Kidney epithelial cell (primary cell): Measurements from ENCODE around the gene TMEM260. TPM values are rescaled to one million over a fixed set of nuclear protein-coding genes. Genes with fewer than 3 reads are reported as not detected.
A peak's percentile ranks its signal among the peaks of the same experiment; 100 is the strongest.

Source experiments
- DNase-seq: peaks from one replicate; pipeline ENCODE4 v3.0.0-alpha.2; 2010; ENCODE audit warnings: low read depth
- H3K27me3 ChIP-seq: 2 replicates; pipeline ENCODE4 v1.6.0; 2011; ENCODE audit warnings: low read length; ENCODE audit not compliant: control insufficient read depth, insufficient read depth
- H3K36me3 ChIP-seq: 2 replicates; pipeline ENCODE4 v1.5.1; 2011; ENCODE audit warnings: low read length; ENCODE audit not compliant: control insufficient read depth, insufficient read depth
- H3K4me3 ChIP-seq: 2 replicates; pipeline ENCODE4 v1.5.1; 2011; ENCODE audit warnings: low read depth, mild to moderate bottlenecking, control low read depth, low read length
- total RNA-seq: library from RNA; depleted of rRNA; stranded (reverse); fragments of >200 nt; gene quantifications from 2 replicates; pipeline ENCODE4 v1.2.3, GENCODE V29; 2015
- TF ChIP-seq, protein P1 (sequence below): IDR thresholded peaks from 2 replicates; pipeline ENCODE4 v1.5.1; 2011; ENCODE audit warnings: mild to moderate bottlenecking, moderate library complexity, low read length, control low read depth, inconsistent platforms; ENCODE audit not compliant: insufficient read depth, poor library complexity, severe bottlenecking

TMEM260 gene
- total RNA-seq, 1 donor from 2014 or later, result 16.5 TPM

DNA sequence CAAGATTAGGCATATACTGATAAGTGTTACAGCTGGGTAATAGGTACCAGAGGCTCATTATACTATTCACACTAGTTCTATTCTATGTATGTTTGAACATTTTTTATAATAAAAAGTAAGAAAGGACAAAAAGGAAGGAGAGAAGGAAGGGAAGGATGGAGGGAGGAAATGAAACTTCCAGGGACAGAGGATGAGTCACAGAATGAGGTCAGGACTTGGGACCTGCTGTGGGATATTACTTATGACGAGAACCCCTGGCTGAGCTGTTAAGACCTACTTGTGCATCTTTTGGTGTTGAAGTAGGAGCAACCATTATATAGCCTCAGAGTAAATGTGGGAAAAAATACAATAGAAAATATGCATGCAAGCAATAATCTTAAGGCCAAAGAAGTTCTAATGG is 16.7 kb upstream of the TMEM260 start:
- no peak for DNase-seq
- Histone ChIP-seq H3K27me3 (no peaks in the 10 kb centered on the region), H3K36me3 (no peaks in the 10 kb centered on the region), H3K4me3 (no peak overlapping the region)
- TF ChIP-seq, protein P1, sequence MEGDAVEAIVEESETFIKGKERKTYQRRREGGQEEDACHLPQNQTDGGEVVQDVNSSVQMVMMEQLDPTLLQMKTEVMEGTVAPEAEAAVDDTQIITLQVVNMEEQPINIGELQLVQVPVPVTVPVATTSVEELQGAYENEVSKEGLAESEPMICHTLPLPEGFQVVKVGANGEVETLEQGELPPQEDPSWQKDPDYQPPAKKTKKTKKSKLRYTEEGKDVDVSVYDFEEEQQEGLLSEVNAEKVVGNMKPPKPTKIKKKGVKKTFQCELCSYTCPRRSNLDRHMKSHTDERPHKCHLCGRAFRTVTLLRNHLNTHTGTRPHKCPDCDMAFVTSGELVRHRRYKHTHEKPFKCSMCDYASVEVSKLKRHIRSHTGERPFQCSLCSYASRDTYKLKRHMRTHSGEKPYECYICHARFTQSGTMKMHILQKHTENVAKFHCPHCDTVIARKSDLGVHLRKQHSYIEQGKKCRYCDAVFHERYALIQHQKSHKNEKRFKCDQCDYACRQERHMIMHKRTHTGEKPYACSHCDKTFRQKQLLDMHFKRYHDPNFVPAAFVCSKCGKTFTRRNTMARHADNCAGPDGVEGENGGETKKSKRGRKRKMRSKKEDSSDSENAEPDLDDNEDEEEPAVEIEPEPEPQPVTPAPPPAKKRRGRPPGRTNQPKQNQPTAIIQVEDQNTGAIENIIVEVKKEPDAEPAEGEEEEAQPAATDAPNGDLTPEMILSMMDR, result no peak

DNA sequence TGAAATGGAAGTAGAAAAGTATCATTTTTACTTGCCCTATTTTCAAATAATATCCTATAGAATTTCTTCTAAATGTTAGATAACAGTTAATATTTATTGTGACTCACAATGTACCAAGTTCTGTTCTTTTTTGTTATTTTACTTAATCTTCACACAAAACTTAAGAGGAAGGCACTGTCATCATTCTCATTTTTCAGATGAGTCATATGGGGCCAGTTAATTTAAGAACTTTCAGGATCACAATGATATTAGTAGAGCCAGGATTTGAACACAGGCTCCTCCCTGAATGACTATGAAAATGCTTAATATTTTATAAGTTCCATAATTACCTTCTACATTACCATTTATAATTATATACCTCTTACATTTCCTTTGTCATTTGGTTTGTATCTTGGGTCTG is 10.4 kb upstream of the TMEM260 start:
- Histone ChIP-seq H3K36me3 (no peaks in the 10 kb centered on the region), H3K4me3 (no peak overlapping the region), H3K27me3 (no peaks in the 10 kb centered on the region)
- TF ChIP-seq, protein P1, result no peak
- no peak for DNase-seq

DNA sequence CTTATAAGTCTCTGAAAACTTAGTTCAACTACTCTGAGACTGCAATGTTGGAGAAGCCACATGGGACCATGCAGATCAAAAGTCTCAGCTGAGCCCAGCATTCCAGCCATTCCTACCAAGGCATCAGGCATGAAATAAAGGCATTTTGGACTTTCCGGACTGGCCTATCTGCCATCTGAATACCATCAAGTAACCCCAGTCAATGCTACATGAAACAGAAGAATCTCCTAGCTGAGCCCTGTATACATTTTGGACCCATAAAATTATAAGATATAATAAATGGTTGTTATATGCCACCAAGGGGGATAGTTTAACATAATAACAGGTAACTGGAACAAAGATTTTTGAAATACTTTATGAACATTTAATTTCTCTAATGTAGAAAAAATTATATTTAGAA is 9.3 kb upstream of the TMEM260 start:
- Histone ChIP-seq H3K36me3 (no peaks in the 10 kb centered on the region), H3K4me3 (no peak overlapping the region), H3K27me3 (peaks cover 2% of the 10 kb centered on the region)
- DNase-seq, result no peak
- TF ChIP-seq, protein P1, result no peak

DNA sequence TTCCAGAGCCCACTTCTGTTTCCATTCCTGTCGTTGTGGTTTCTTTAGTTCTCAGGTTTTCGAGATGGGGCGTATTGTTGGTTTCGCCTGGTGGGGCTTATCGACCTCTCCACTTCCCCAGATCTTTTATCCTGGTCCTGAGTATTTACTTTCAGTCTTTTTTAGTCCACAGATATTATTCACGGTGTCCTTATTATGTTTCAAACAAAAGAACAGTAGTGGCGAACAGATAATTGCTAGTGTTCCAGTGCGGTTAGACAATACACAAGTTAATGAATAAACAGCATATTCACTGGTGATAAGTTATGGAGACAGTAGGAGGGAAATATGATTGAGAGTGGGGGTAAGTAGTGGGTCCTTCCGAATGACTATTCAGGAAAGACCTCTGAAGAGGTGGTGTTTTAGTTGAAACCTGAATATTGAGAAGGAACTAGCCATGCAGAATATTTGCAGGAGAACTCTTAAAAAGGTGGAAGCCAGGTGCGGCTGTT is 668 bp downstream of the TMEM260 start:
- Histone ChIP-seq H3K4me3 (peak overlapping the region; percentile 67), H3K36me3 (no peaks in the 10 kb centered on the region), H3K27me3 (no peaks in the 10 kb centered on the region)
- TF ChIP-seq, protein P1, result no peak
- no peak for DNase-seq

DNA sequence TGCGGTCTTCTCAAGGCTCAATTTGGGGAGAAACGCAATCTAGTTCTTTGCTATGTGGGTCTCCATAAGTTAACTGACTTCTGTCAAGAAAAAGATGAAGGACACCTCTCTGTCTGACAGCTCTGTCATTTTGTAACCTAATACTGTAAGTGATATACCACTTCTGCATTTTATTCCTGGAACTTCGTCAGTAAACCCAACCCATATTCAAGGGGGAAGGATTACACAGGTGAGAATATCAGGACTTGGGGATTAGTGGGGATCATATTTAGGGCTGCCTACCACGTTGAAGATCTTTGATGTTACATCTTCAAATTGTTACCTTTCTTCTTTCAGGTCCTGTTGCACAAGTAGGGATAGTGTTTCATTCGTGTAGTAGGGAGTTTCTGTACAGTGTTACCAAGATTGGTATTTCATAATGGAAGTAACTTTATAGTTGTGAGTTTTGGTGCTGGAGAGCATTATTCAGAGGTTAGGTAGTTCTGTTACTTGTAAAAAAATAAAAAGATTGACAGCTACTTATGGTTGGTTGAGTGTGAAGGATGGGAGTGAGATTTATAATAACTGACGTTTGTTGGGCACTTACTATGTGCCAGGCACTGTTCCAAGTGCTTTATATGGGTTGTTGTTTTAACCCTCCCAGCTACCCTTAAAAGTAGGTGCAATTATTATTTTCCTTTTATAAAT is 1.6 kb downstream of the TMEM260 start:
- peak overlapping the region; percentile 67 for H3K4me3 ChIP-seq
- DNase-seq, result no peak
- H3K36me3 ChIP-seq, result no peaks in the 10 kb centered on the region

More for the DNA sequence above, 1.6 kb downstream of the TMEM260 start:
- TF ChIP-seq, protein P1, result no peak
- H3K27me3 ChIP-seq, result no peaks in the 10 kb centered on the region
